HepG2 (cell line): ENCODE results near the gene SLC6A5.

Source experiments
- NBN ChIP-seq: fragments of 450-650 bp; conservative IDR thresholded peaks from 2 replicates; pipeline ENCODE4 v1.6.1; 2017
- POLR2AphosphoS5 ChIP-seq: IDR thresholded peaks from 2 replicates; pipeline ENCODE4 v1.6.1; 2012; ENCODE audit warnings: low read depth, low read length
- TCF7 ChIP-seq: sonication (generic); IDR thresholded peaks from 2 replicates; pipeline ENCODE4 v1.6.1; 2016; ENCODE audit warnings: antibody characterized with exemption, low read depth
- ZFX ChIP-seq: sonication (generic); formaldehyde crosslinking; IDR thresholded peaks from 2 replicates; pipeline ENCODE4 v1.4.0; 2020; ENCODE audit warnings: mild to moderate bottlenecking, low read depth, missing genetic modification reagents, moderate library complexity
- ZNF234 ChIP-seq: sonication (generic); formaldehyde crosslinking; conservative IDR thresholded peaks from 2 replicates; pipeline ENCODE4 v1.5.1; 2020; ENCODE audit warnings: mild to moderate bottlenecking, missing genetic modification reagents
- TF ChIP-seq, protein P1 (sequence below): sonication (generic); formaldehyde crosslinking; IDR thresholded peaks from 2 replicates; pipeline ENCODE4 v1.5.0; 2020; ENCODE audit warnings: mild to moderate bottlenecking, missing genetic modification reagents, moderate library complexity
- TF ChIP-seq, protein P2 (sequence below): sonication (generic); formaldehyde crosslinking; IDR thresholded peaks from 2 replicates; pipeline ENCODE4 v1.5.1; 2020; ENCODE audit warnings: missing genetic modification reagents, mild to moderate bottlenecking, borderline replicate concordance

- TF ChIP-seq, protein P1, sequence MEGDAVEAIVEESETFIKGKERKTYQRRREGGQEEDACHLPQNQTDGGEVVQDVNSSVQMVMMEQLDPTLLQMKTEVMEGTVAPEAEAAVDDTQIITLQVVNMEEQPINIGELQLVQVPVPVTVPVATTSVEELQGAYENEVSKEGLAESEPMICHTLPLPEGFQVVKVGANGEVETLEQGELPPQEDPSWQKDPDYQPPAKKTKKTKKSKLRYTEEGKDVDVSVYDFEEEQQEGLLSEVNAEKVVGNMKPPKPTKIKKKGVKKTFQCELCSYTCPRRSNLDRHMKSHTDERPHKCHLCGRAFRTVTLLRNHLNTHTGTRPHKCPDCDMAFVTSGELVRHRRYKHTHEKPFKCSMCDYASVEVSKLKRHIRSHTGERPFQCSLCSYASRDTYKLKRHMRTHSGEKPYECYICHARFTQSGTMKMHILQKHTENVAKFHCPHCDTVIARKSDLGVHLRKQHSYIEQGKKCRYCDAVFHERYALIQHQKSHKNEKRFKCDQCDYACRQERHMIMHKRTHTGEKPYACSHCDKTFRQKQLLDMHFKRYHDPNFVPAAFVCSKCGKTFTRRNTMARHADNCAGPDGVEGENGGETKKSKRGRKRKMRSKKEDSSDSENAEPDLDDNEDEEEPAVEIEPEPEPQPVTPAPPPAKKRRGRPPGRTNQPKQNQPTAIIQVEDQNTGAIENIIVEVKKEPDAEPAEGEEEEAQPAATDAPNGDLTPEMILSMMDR (CRISPR knock-in tag): no peak
- no peak for TF ChIP-seq ZNF234
- no peak for TF ChIP-seq POLR2AphosphoS5
- no peak for TF ChIP-seq ZFX (CRISPR knock-in tag)
- TF ChIP-seq, protein P2, sequence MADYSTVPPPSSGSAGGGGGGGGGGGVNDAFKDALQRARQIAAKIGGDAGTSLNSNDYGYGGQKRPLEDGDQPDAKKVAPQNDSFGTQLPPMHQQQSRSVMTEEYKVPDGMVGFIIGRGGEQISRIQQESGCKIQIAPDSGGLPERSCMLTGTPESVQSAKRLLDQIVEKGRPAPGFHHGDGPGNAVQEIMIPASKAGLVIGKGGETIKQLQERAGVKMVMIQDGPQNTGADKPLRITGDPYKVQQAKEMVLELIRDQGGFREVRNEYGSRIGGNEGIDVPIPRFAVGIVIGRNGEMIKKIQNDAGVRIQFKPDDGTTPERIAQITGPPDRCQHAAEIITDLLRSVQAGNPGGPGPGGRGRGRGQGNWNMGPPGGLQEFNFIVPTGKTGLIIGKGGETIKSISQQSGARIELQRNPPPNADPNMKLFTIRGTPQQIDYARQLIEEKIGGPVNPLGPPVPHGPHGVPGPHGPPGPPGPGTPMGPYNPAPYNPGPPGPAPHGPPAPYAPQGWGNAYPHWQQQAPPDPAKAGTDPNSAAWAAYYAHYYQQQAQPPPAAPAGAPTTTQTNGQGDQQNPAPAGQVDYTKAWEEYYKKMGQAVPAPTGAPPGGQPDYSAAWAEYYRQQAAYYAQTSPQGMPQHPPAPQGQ (CRISPR knock-in tag): no peak
- TF ChIP-seq TCF7: no peak
- TF ChIP-seq NBN: no peak
Observed at GRCh38 chr11:20627701-20628100, 28.3 kb downstream of the SLC6A5 start.
